Testis (tissue), 3 donors: ENCODE results near the gene PSTPIP1. TPM values are rescaled to one million over a fixed set of nuclear protein-coding genes. Genes with fewer than 3 reads are reported as not detected.

ENCODE experiments used
- DNase-seq: peaks from one replicate; pipeline ENCODE4 v3.0.0-alpha.2; 2019
- H3K27ac ChIP-seq, 2 donors: fragments of 200-600 bp; sonication (generic); one replicate each; pipeline ENCODE4 v1.5.1; 2019
- H3K27me3 ChIP-seq: fragments of 200-600 bp; sonication (generic); one replicate; pipeline ENCODE4 v1.5.1; 2019
- H3K36me3 ChIP-seq: fragments of 200-600 bp; sonication (generic); one replicate; pipeline ENCODE4 v1.5.1; 2017; ENCODE audit warnings: low read depth; ENCODE audit errors: missing control alignments
- H3K4me1 ChIP-seq: fragments of 200-600 bp; sonication (generic); one replicate; pipeline ENCODE4 v1.5.1; 2019
- H3K4me3 ChIP-seq, 2 donors: fragments of 200-600 bp; sonication (generic); one replicate each; pipeline ENCODE4 v1.5.1; 2017 to 2019
- H3K9me3 ChIP-seq: fragments of 200-600 bp; sonication (generic); one replicate; pipeline ENCODE4 v1.5.1; 2017
- CTCF ChIP-seq, 3 experiments: fragments of 450-650 bp in 2 of 3; fragments of 200-600 bp in 1 of 3; sonication (generic) in 1 of 3; IDR thresholded peaks; one replicate each; pipeline ENCODE4 v1.5.1; 2016 to 2019; ENCODE audit warnings: antibody characterized with exemption in 3 of 3, mild to moderate bottlenecking in 2 of 3, moderate library complexity in 1 of 3
- POLR2A ChIP-seq: fragments of 450-650 bp; IDR thresholded peaks from one replicate; pipeline ENCODE4 v1.6.1; 2017; ENCODE audit warnings: antibody characterized with exemption, mild to moderate bottlenecking, moderate library complexity
- WGBS, 2 donors: methylation state at CpG; one replicate each; pipeline ENCODE4 v1.1.5; 2018; 5-methylcytosine and 5-hydroxymethylcytosine counted together
- intact Hi-C: fragments of 100-400 bp; cut with DNase I; formaldehyde crosslinking; loops from one replicate; pipeline ENCODE4 v1.15.1; 2023; ENCODE audit warnings: low total_unique reads
- polyA plus RNA-seq: library from polyadenylated mRNA; stranded (reverse); fragments of 350-450 nt; fragmentation: Illumina TruSeq; extraction: RNeasy Lipid Tissue Mini Kit (QIAGEN cat#74804); gene quantifications from one replicate; pipeline ENCODE4 v1.2.3, GENCODE V29; 2014; ENCODE audit warnings: low read depth, low replicate concordance; ENCODE audit not compliant: insufficient read depth
- total RNA-seq, 2 donors: library from RNA; depleted of rRNA; stranded (reverse); fragments of >200 nt; gene quantifications; one replicate each; pipeline ENCODE4 v1.2.3, GENCODE V29; 2016

PSTPIP1 gene
- total and polyA plus RNA-seq, 3 donors from 2014 or later, result 5.0 to 8.6 (median 7.9) TPM

- H3K4me3 ChIP-seq, result no peak overlapping the region
- H3K27ac ChIP-seq, result no peak overlapping the region
- H3K9me3 ChIP-seq, result no peaks in the 10 kb centered on the region
- no peaks in the 10 kb centered on the region for H3K27me3 ChIP-seq
- H3K4me1 ChIP-seq, result no peaks in the 10 kb centered on the region
- intact Hi-C loops, result no loop called here
- no peaks in the 10 kb centered on the region for H3K36me3 ChIP-seq
- WGBS, 2 donors, result 88 to 89% methylated on average over 1 to 6 of the region's 6 CpGs
- no peak for TF ChIP-seq POLR2A
- no peak for TF ChIP-seq CTCF (IDR thresholded peaks at IDR 0.05)
- no peak for DNase-seq
These were observed 25.6 kb downstream of the PSTPIP1 start for GRCh38 chr15:77020348-77021087.

GRCh38 chr15:77021088-77021481 is 26.2 kb downstream of the PSTPIP1 start:
- no peak overlapping the region for H3K27ac ChIP-seq
- no peaks in the 10 kb centered on the region for H3K4me1 ChIP-seq
- H3K36me3 ChIP-seq, result no peaks in the 10 kb centered on the region
- H3K4me3 ChIP-seq, result no peak overlapping the region
- no peak for DNase-seq
- no peaks in the 10 kb centered on the region for H3K27me3 ChIP-seq
- 84 to 89% methylated on average over 7 to 9 of the region's 9 CpGs for WGBS, 2 donors
- TF ChIP-seq CTCF (IDR thresholded peaks at IDR 0.05) (no peak), POLR2A (no peak)
- no peaks in the 10 kb centered on the region for H3K9me3 ChIP-seq
- intact Hi-C loops, result no loop called here

- no peak for DNase-seq
These were observed 27.0 kb downstream of the PSTPIP1 start for GRCh38 chr15:77021803-77022381.

GRCh38 chr15:77022646-77023575 is 28.0 kb downstream of the PSTPIP1 start:
- H3K27ac ChIP-seq, result no peak overlapping the region
- H3K4me1 ChIP-seq, result peaks cover 9% of the 10 kb centered on the region
- intact Hi-C loops, result no loop called here
- H3K36me3 ChIP-seq, result no peaks in the 10 kb centered on the region
- no peaks in the 10 kb centered on the region for H3K27me3 ChIP-seq
- no peaks in the 10 kb centered on the region for H3K9me3 ChIP-seq
- DNase-seq, result no peak
- H3K4me3 ChIP-seq, result no peak overlapping the region
- TF ChIP-seq POLR2A, result no peak
- TF ChIP-seq CTCF (IDR thresholded peaks at IDR 0.05), result no peak
- 85 to 90% methylated on average over 13 to 14 of the region's 14 CpGs for WGBS, 2 donors

More at GRCh38 chr15:77021803-77022381, 27.0 kb downstream of the PSTPIP1 start:
- no peak for TF ChIP-seq POLR2A
- no peak for TF ChIP-seq CTCF (IDR thresholded peaks at IDR 0.05)
- Histone ChIP-seq H3K4me1 (no peaks in the 10 kb centered on the region), H3K36me3 (no peaks in the 10 kb centered on the region), H3K4me3 (no peak overlapping the region), H3K9me3 (no peaks in the 10 kb centered on the region), H3K27me3 (no peaks in the 10 kb centered on the region), H3K27ac (no peak overlapping the region)
- WGBS, 2 donors, result 78 to 83% methylated on average over 7 of the region's 7 CpGs
- intact Hi-C loops, result no loop called here
